PC-9 (cell line): ENCODE data around the gene ASAH2. TPM values are rescaled to one million over a fixed set of nuclear protein-coding genes. Genes with fewer than 3 reads are reported as not detected.

Experiments
- BruUV-seq: library from RNA; stranded (reverse); fragments of 400-500 nt; replicated peaks from 2 replicates; lab custom pipeline; 2021; lab: Mats Ljungman, UMichigan
- CTCF ChIA-PET: fragments of 300-600 bp; sonication (Branson Sonifier 250); formaldehyde crosslinking; loops from one replicate; lab custom pipeline; 2022; ENCODE audit warnings: antibody characterized with exemption; lab: Charles Lee
- POLR2A ChIA-PET: fragments of 300-600 bp; sonication (Branson Sonifier 250); formaldehyde crosslinking; loops from one replicate; lab custom pipeline; 2022; ENCODE audit warnings: antibody characterized with exemption; ENCODE audit not compliant: unreplicated experiment; lab: Charles Lee
- DNase-seq, 2 experiments: peaks; one replicate each; pipeline versions ENCODE4 v3.0.0 to v3.0.0-alpha.2; 2015 to 2022; ENCODE audit warnings: mixed read lengths in 1 of 2
- H2AFZ ChIP-seq: fragments of 200-600 bp; sonication (generic); 2 replicates; pipeline ENCODE4 v1.8.1; 2017; ENCODE audit warnings: antibody characterized with exemption
- H3F3A ChIP-seq: fragments of 200-600 bp; sonication (generic); 2 replicates; pipeline ENCODE4 v1.8.1; 2017; ENCODE audit warnings: antibody characterized with exemption, mild to moderate bottlenecking, low read depth; ENCODE audit not compliant: insufficient read depth
- H3K27ac ChIP-seq: fragments of 200-600 bp; sonication (generic); 2 replicates; pipeline ENCODE4 v1.6.1; 2016; ENCODE audit warnings: mixed run types
- H3K27me3 ChIP-seq: fragments of 200-600 bp; sonication (generic); 2 replicates; pipeline ENCODE4 v1.6.1; 2016; ENCODE audit warnings: low read depth, mixed run types; ENCODE audit not compliant: insufficient read depth
- H3K36me3 ChIP-seq: fragments of 200-600 bp; sonication (generic); 2 replicates; pipeline ENCODE4 v1.6.1; 2016; ENCODE audit warnings: low read depth, mixed run types
- H3K4me1 ChIP-seq: fragments of 200-600 bp; sonication (generic); replicated peaks from 2 replicates; pipeline ENCODE4 v1.6.1; 2016; ENCODE audit warnings: mixed run types; ENCODE audit not compliant: insufficient read depth
- H3K4me2 ChIP-seq: fragments of 200-600 bp; sonication (generic); 2 replicates; pipeline ENCODE4 v1.6.1; 2017; ENCODE audit warnings: mixed run types
- H3K4me3 ChIP-seq: fragments of 200-600 bp; sonication (generic); 2 replicates; pipeline ENCODE4 v1.6.1; 2016; ENCODE audit warnings: mixed run types
- H3K79me2 ChIP-seq: fragments of 200-600 bp; sonication (generic); 2 replicates; pipeline ENCODE4 v1.6.1; 2017; ENCODE audit warnings: low read depth, mixed run types
- H3K9me2 ChIP-seq: fragments of 200-600 bp; sonication (generic); 2 replicates; pipeline ENCODE4 v1.8.1; 2017; ENCODE audit warnings: mild to moderate bottlenecking; ENCODE audit not compliant: insufficient read depth
- H3K9me3 ChIP-seq: fragments of 200-600 bp; sonication (generic); 2 replicates; pipeline ENCODE4 v1.8.1; 2016; ENCODE audit warnings: low read depth; ENCODE audit not compliant: insufficient read depth
- H4K20me1 ChIP-seq: fragments of 200-600 bp; sonication (generic); 2 replicates; pipeline ENCODE4 v1.8.1; 2017; ENCODE audit not compliant: insufficient read depth
- EZH2 ChIP-seq: fragments of 200-600 bp; sonication (generic); IDR thresholded peaks from 2 replicates; pipeline ENCODE4 v1.8.0; 2017; ENCODE audit warnings: antibody characterized with exemption, low read depth
- intact Hi-C: fragments of 100-400 bp; cut with micrococcal nuclease; formaldehyde crosslinking; loops from one replicate; pipeline ENCODE4 v1.10.0; 2022; ENCODE audit not compliant: unreplicated experiment
- total RNA-seq: library from RNA; stranded (reverse); gene quantifications from 2 replicates; pipeline ENCODE4 v1.2.3, GENCODE V29; 2021
- TF ChIP-seq, protein P1 (sequence below): fragments of 200-600 bp; sonication (generic); conservative IDR thresholded peaks from 2 replicates; pipeline ENCODE4 v1.6.1; 2017; ENCODE audit warnings: mixed run types, antibody characterized with exemption, mild to moderate bottlenecking, moderate library complexity

The ASAH2 gene
- total RNA-seq, 1 experiment from 2014 or later, result 8.3 TPM

DNA sequence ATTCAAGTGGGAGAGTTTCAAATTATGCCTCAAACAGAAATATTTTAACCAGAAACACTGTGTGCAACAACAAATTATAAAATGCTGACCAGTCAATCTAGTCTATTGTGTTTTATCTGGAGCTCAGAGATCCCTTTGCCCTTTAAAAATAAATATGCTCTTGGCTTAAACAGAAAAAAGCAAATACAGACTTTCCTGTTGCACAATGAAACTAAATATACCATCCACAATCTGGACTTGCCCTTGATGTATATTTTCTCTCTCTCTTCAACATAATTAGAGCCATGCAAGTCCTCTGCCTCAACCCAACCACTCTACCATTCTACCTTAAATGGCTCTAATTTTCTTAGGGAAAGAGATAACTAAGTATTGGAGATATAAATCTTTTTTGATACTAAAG, 34.9 kb downstream of the ASAH2 start:
- Histone ChIP-seq H3K4me2 (no peak overlapping the region), H3K4me3 (no peak overlapping the region), H3K27me3 (no peaks in the 10 kb centered on the region), H3F3A (no peaks in the 10 kb centered on the region), H3K9me2 (no peaks in the 10 kb centered on the region), H2AFZ (no peak overlapping the region), H4K20me1 (no peaks in the 10 kb centered on the region), H3K9me3 (no peaks in the 10 kb centered on the region), H3K4me1 (no peaks in the 10 kb centered on the region), H3K27ac (no peak overlapping the region), H3K36me3 (no peaks in the 10 kb centered on the region), H3K79me2 (no peaks in the 10 kb centered on the region)
- DNase-seq, result no peak
- intact Hi-C loops, result no loop called here
- ChIA-PET CTCF (no interaction called here), POLR2A (interaction anchor here (0.7 kb wide), 1 partner anchor 341 kb away, joined by 5 read pairs; no protein-coding TSS in a partner anchor)
- no peak for TF ChIP-seq EZH2
- TF ChIP-seq, protein P1, sequence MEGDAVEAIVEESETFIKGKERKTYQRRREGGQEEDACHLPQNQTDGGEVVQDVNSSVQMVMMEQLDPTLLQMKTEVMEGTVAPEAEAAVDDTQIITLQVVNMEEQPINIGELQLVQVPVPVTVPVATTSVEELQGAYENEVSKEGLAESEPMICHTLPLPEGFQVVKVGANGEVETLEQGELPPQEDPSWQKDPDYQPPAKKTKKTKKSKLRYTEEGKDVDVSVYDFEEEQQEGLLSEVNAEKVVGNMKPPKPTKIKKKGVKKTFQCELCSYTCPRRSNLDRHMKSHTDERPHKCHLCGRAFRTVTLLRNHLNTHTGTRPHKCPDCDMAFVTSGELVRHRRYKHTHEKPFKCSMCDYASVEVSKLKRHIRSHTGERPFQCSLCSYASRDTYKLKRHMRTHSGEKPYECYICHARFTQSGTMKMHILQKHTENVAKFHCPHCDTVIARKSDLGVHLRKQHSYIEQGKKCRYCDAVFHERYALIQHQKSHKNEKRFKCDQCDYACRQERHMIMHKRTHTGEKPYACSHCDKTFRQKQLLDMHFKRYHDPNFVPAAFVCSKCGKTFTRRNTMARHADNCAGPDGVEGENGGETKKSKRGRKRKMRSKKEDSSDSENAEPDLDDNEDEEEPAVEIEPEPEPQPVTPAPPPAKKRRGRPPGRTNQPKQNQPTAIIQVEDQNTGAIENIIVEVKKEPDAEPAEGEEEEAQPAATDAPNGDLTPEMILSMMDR, result no peak
- no TSS peak for BruUV-seq

DNA sequence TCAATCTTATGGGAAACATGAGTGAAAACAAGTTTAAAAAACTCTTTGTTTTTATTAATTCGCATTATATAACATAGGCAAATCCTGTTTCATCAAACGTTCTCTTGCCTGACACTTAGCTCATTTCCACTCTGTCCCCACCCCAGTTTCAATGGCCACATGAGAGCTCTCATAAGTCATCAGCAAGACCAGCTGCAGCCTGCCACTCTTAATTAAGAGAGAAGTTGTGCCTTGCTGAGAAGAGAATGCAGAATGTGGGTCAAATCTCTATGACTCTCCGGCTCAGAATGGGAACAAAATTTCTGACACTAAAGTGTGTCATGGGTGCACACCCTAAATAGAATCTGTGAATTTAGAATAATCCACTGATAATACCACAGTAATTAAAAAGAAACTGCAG, 39.6 kb downstream of the ASAH2 start:
- BruUV-seq, result no TSS peak
- no peak for TF ChIP-seq EZH2
- TF ChIP-seq, protein P1, result no peak
- no peaks in the 10 kb centered on the region for H4K20me1 ChIP-seq
- no peaks in the 10 kb centered on the region for H3F3A ChIP-seq
- no peaks in the 10 kb centered on the region for H3K4me1 ChIP-seq
- no peaks in the 10 kb centered on the region for H3K36me3 ChIP-seq
- H3K27me3 ChIP-seq, result no peaks in the 10 kb centered on the region
- CTCF ChIA-PET, result no interaction called here
- no peak overlapping the region for H3K4me2 ChIP-seq
- H3K79me2 ChIP-seq, result no peaks in the 10 kb centered on the region
- no peak overlapping the region for H3K27ac ChIP-seq
- H2AFZ ChIP-seq, result no peak overlapping the region
- intact Hi-C loops, result no loop called here
- DNase-seq, result no peak
- peaks cover 3% of the 10 kb centered on the region; the same call in 1 of the 2 replicates for H3K9me3 ChIP-seq
- no peak overlapping the region for H3K4me3 ChIP-seq
- H3K9me2 ChIP-seq, result no peaks in the 10 kb centered on the region
- POLR2A ChIA-PET, result no interaction called here

DNA sequence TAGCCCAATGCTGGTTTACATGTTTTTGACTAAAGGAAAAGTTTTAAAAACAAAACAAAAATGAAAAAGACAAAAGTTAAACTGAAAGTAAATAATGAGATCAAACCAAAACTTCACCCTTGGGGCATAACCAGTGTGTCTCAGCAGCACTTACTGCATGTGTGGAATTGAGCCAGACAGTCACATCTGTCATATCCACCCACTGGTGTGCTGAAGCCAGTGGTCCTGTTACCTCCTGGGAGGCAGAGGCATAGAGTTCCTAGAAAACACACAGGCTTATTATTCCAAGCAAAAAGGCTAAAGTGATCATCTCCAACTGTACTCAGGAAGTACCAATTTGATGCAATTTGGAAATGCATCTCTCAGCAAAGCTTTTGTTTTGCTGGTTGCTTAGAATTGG, 40.4 kb downstream of the ASAH2 start:
- Histone ChIP-seq H2AFZ (no peak overlapping the region), H3K27me3 (no peaks in the 10 kb centered on the region), H3K4me2 (no peak overlapping the region), H3K27ac (no peak overlapping the region), H3K4me3 (no peak overlapping the region), H3K9me2 (no peaks in the 10 kb centered on the region; the same call in 1 of the 2 replicates), H3K79me2 (no peaks in the 10 kb centered on the region), H4K20me1 (no peaks in the 10 kb centered on the region), H3K4me1 (no peaks in the 10 kb centered on the region), H3K36me3 (no peaks in the 10 kb centered on the region), H3F3A (no peaks in the 10 kb centered on the region), H3K9me3 (peaks cover 3% of the 10 kb centered on the region; the same call in 1 of the 2 replicates)
- BruUV-seq, result no TSS peak
- intact Hi-C loops, result no loop called here
- ChIA-PET CTCF (no interaction called here), POLR2A (no interaction called here)
- no peak for DNase-seq
- TF ChIP-seq, protein P1, result no peak
- no peak for TF ChIP-seq EZH2

Other genes starting within 250 kb of the ASAH2 start
- 26.9 and 42.6 TPM in 2 replicates for gene WASHC2A, start 183.6 kb downstream of the ASAH2 start, total RNA-seq